CD4-positive, alpha-beta T cell (primary cell): ENCODE results near the gene KCNH4. TPM values are rescaled to one million over a fixed set of nuclear protein-coding genes. Genes with fewer than 3 reads are reported as not detected.
"Not testable (repeated sequence)": the region's sequence is repeated elsewhere in the genome, so short reads cannot be mapped to it uniquely, and the experiment has no call there.

Source experiments
- ATAC-seq: fragments of 200-7000 bp; cut with Tn5 transposase; one replicate; pipeline ENCODE4 v1.10.0; 2022; ENCODE audit warnings: mild to moderate bottlenecking; ENCODE audit not compliant: poor library complexity
- CTCF ChIA-PET: fragments of 350-600 bp; sonication (Branson Sonifier 250); formaldehyde crosslinking; loops from one replicate; lab custom pipeline; 2021; ENCODE audit warnings: antibody characterized with exemption, inconsistent platforms; lab: Charles Lee
- POLR2A ChIA-PET: fragments of 350-600 bp; sonication (Branson Sonifier 250); formaldehyde crosslinking; loops from one replicate; lab custom pipeline; 2021; ENCODE audit warnings: antibody characterized with exemption, inconsistent platforms; lab: Charles Lee
- DNase-seq, 14 experiments: peaks; one replicate each; pipeline ENCODE4 v3.0.0-alpha.2; 2013 to 2020; ENCODE audit warnings: mixed read lengths in 2 of 14
- H3K27ac ChIP-seq, 2 donors: one replicate each; pipeline versions ENCODE4 v1.5.1 to v1.7.0; 2013; ENCODE audit warnings: low read length in 2 of 2, low read depth in 1 of 2, mild to moderate bottlenecking in 1 of 2
- H3K27me3 ChIP-seq, 2 experiments: 1 replicate in 1 of 2; 2 replicates in 1 of 2; pipeline versions ENCODE4 v1.6.1 to v1.7.0; 2013; ENCODE audit warnings: low read length in 2 of 2, control low read depth in 1 of 2, mild to moderate bottlenecking in 1 of 2, moderate library complexity in 1 of 2; ENCODE audit not compliant: insufficient read depth in 2 of 2, control insufficient read depth in 1 of 2
- H3K36me3 ChIP-seq: one replicate; pipeline ENCODE4 v1.6.1; 2013; ENCODE audit warnings: low read length, control low read depth; ENCODE audit not compliant: insufficient read depth
- H3K4me1 ChIP-seq: one replicate; pipeline ENCODE4 v1.6.1; 2013; ENCODE audit warnings: low read length, control low read depth; ENCODE audit not compliant: insufficient read depth
- H3K4me3 ChIP-seq: one replicate; pipeline ENCODE4 v1.5.1; 2013; ENCODE audit warnings: mild to moderate bottlenecking, low read length, moderate library complexity
- H3K9me3 ChIP-seq, 2 experiments: 1 replicate in 1 of 2; 2 replicates in 1 of 2; pipeline versions ENCODE4 v1.6.1 to v1.7.0; 2013; ENCODE audit warnings: low read length in 2 of 2, mild to moderate bottlenecking in 2 of 2, control low read depth in 1 of 2, moderate library complexity in 1 of 2; ENCODE audit not compliant: control insufficient read depth in 1 of 2, insufficient read depth in 1 of 2
- H3K27ac Mint-ChIP-seq: one replicate; pipeline ENCODE4 v1.8.0; 2020; ENCODE audit warnings: mixed read lengths
- H3K27me3 Mint-ChIP-seq: one replicate; pipeline ENCODE4 v1.8.0; 2021; ENCODE audit warnings: mixed read lengths
- H3K36me3 Mint-ChIP-seq: one replicate; pipeline ENCODE4 v1.8.0; 2021; ENCODE audit warnings: low read depth, mixed read lengths
- H3K4me1 Mint-ChIP-seq: one replicate; pipeline ENCODE4 v1.8.0; 2021; ENCODE audit warnings: low read depth, mixed read lengths
- H3K4me3 Mint-ChIP-seq: one replicate; pipeline ENCODE4 v1.8.0; 2020; ENCODE audit warnings: mild to moderate bottlenecking, mixed read lengths
- H3K9me3 Mint-ChIP-seq: one replicate; pipeline ENCODE4 v1.8.0; 2020; ENCODE audit warnings: mixed read lengths
- CTCF ChIP-seq: fragments of 200-600 bp; IDR thresholded peaks from one replicate; pipeline ENCODE4 v1.8.0; 2022; ENCODE audit warnings: antibody characterized with exemption, mild to moderate bottlenecking
- intact Hi-C, 2 experiments: fragments of 100-400 bp; cut with DNase I in 1 of 2; cut with micrococcal nuclease in 1 of 2; formaldehyde crosslinking; loops; one replicate each; pipeline versions ENCODE4 v1.15.1 to v1.9.0; 2023 to 2025; cut with DNase I, micrococcal nuclease
- total RNA-seq, 174 experiments: library from RNA in 2 of 174; stranded (reverse) in 2 of 174; gene quantifications; one replicate each; pipeline ENCODE4 v1.2.3 and lab custom pipeline; 2021 to 2026

The KCNH4 gene
- total RNA-seq, 2 experiments from 2014 or later: 0.17 to 0.25 TPM

- H3K4me3 Mint-ChIP-seq: peak overlapping the region; percentile 99
- no peak for TF ChIP-seq CTCF
- no peaks in the 10 kb centered on the region for H3K9me3 Mint-ChIP-seq
- Histone ChIP-seq H3K27me3 (no peaks in the 10 kb centered on the region), H3K4me3 (peak overlapping the region; percentile 84), H3K36me3 (peaks cover 13% of the 10 kb centered on the region), H3K9me3 (peaks cover 0 to 7% of the 10 kb centered on the region in 2 experiments), H3K27ac (peak overlapping the region; percentile 72 to 79), H3K4me1 (peaks cover 48% of the 10 kb centered on the region)
- H3K36me3 Mint-ChIP-seq: peaks cover 18% of the 10 kb centered on the region
- peaks cover 32% of the 10 kb centered on the region for H3K4me1 Mint-ChIP-seq
- ChIA-PET POLR2A (interaction anchor here (0.9 to 3.2 kb wide), 3 partner anchors 137 to 234 kb away, joined by 3 to 10 read pairs (median 3); partner anchors contain the start of genes CNP, DNAJC7 and STAT3), CTCF (interaction anchor here (1.1 to 1.7 kb wide), 2 partner anchors 134 to 224 kb away, joined by 3 to 4 read pairs; partner anchors contain the start of genes NKIRAS2 and ODAD4)
- H3K27ac Mint-ChIP-seq: peak overlapping the region; percentile 88
- no peaks in the 10 kb centered on the region for H3K27me3 Mint-ChIP-seq
- ATAC-seq (no peak), DNase-seq (peak in 3 of 14 experiments; percentile 4 to 48 (median 44))
- intact Hi-C loops: loop anchor here (2.0 to 10.0 kb wide), 4 partner anchors 29 to 1331 kb away; partner anchors contain the start of genes CNP (in 1 of the 2), DHX8 (in 1 of the 2) and KAT2A (in 1 of the 2)
These were observed 26.8 kb downstream of the KCNH4 start for GRCh38 chr17:42153919-42154742.

- no peak overlapping the region for H3K27ac Mint-ChIP-seq
- Histone ChIP-seq H3K27me3 (no peaks in the 10 kb centered on the region), H3K9me3 (no peaks in the 10 kb centered on the region), H3K36me3 (peaks cover 46% of the 10 kb centered on the region), H3K4me3 (no peak overlapping the region), H3K27ac (no peak overlapping the region), H3K4me1 (peaks cover 28% of the 10 kb centered on the region)
- peaks cover 36% of the 10 kb centered on the region for H3K4me1 Mint-ChIP-seq
- intact Hi-C loops: no loop called here
- ChIA-PET CTCF (no interaction called here), POLR2A (no interaction called here)
- peaks cover 60% of the 10 kb centered on the region for H3K36me3 Mint-ChIP-seq
- no peaks in the 10 kb centered on the region for H3K27me3 Mint-ChIP-seq
- TF ChIP-seq CTCF: no peak
- ATAC-seq (no peak), DNase-seq (no peak)
- H3K4me3 Mint-ChIP-seq: no peak overlapping the region
- no peaks in the 10 kb centered on the region for H3K9me3 Mint-ChIP-seq
These were observed 33.9 kb downstream of the KCNH4 start for GRCh38 chr17:42146911-42147607.

GRCh38 chr17:42143138-42143537 is 37.8 kb downstream of the KCNH4 start:
- DNase-seq, H3K9me3 Mint-ChIP-seq, POLR2A ChIA-PET, H3K27ac ChIP-seq, H3K27ac Mint-ChIP-seq, H3K27me3 Mint-ChIP-seq, H3K4me3 Mint-ChIP-seq, intact Hi-C loops, H3K27me3 ChIP-seq, H3K9me3 ChIP-seq, H3K4me3 ChIP-seq, CTCF ChIA-PET, ATAC-seq: not testable (repeated sequence)
- peaks cover 65% of the 10 kb centered on the region for H3K36me3 Mint-ChIP-seq
- H3K4me1 Mint-ChIP-seq: peaks cover 44% of the 10 kb centered on the region
- H3K36me3 ChIP-seq: peaks cover 48% of the 10 kb centered on the region
- H3K4me1 ChIP-seq: peaks cover 34% of the 10 kb centered on the region
